Colonic mucosa (tissue), 4 donors: ENCODE data around the gene GREM1. TPM values are rescaled to one million over a fixed set of nuclear protein-coding genes. Genes with fewer than 3 reads are reported as not detected.

Experiments used
- DNase-seq: peaks from one replicate; pipeline ENCODE4 v3.0.0-alpha.2; 2020
- H3K27ac ChIP-seq: fragments of 200-600 bp; one replicate; pipeline ENCODE4 v1.8.0; 2021
- H3K27me3 ChIP-seq: fragments of 200-600 bp; one replicate; pipeline ENCODE4 v1.8.0; 2021
- H3K36me3 ChIP-seq: fragments of 200-600 bp; one replicate; pipeline ENCODE4 v1.8.0; 2021
- H3K4me1 ChIP-seq: fragments of 200-600 bp; one replicate; pipeline ENCODE4 v1.8.0; 2021; ENCODE audit warnings: mild to moderate bottlenecking
- H3K4me3 ChIP-seq: fragments of 200-600 bp; one replicate; pipeline ENCODE4 v1.8.0; 2021
- H3K9ac ChIP-seq, 2 donors: one replicate each; pipeline ENCODE4 v1.7.0; 2013; ENCODE audit warnings: control low read depth in 2 of 2, low read depth in 2 of 2, low read length in 2 of 2
- H3K9me3 ChIP-seq: fragments of 200-600 bp; one replicate; pipeline ENCODE4 v1.8.0; 2021
- CTCF ChIP-seq: fragments of 200-600 bp; IDR thresholded peaks from one replicate; pipeline ENCODE4 v1.8.0; 2022; ENCODE audit warnings: antibody characterized with exemption, mild to moderate bottlenecking
- intact Hi-C: fragments of 100-400 bp; cut with DNase I; formaldehyde crosslinking; loops from one replicate; pipeline ENCODE4 v1.14.1; 2022
- total RNA-seq, 2 donors: library from RNA; stranded (reverse); fragmentation: NEBNext Ultra II Directional in 1 of 2; extraction: Animal tissue kit (Norgen Biotek cat#: 25700) in 1 of 2; gene quantifications; one replicate each; pipeline ENCODE4 v1.2.1, GENCODE V29; 2021
- donor health status: healthy.
- donor health status: DM: no; HTN: no; CAD: no.
- donor health status: DM: no; HTN: no; CAD: no.

GREM1 gene
- total RNA-seq, 2 donors from 2014 or later = 18.9 to 39.3 TPM

GRCh38 chr15:32682977-32683630, 34.7 kb upstream of the GREM1 start:
- no peak overlapping the region for H3K4me3 ChIP-seq
- DNase-seq = no peak
- H3K9ac ChIP-seq = no peak overlapping the region
- H3K27ac ChIP-seq = no peak overlapping the region
- no peak for TF ChIP-seq CTCF
- no peaks in the 10 kb centered on the region for H3K36me3 ChIP-seq
- no peaks in the 10 kb centered on the region for H3K4me1 ChIP-seq
- H3K9me3 ChIP-seq = no peaks in the 10 kb centered on the region
- H3K27me3 ChIP-seq = no peaks in the 10 kb centered on the region
- intact Hi-C loops = no loop called here

- no peaks in the 10 kb centered on the region for H3K9me3 ChIP-seq
- no peak overlapping the region for H3K9ac ChIP-seq
- no peaks in the 10 kb centered on the region for H3K36me3 ChIP-seq
- no peaks in the 10 kb centered on the region for H3K4me1 ChIP-seq
- no peak for TF ChIP-seq CTCF
- no peaks in the 10 kb centered on the region for H3K27me3 ChIP-seq
- no peak for DNase-seq
- no peak overlapping the region for H3K27ac ChIP-seq
- no peak overlapping the region for H3K4me3 ChIP-seq
- intact Hi-C loops = no loop called here
Measured at GRCh38 chr15:32683906-32684584, 33.8 kb upstream of the GREM1 start.

DNA sequence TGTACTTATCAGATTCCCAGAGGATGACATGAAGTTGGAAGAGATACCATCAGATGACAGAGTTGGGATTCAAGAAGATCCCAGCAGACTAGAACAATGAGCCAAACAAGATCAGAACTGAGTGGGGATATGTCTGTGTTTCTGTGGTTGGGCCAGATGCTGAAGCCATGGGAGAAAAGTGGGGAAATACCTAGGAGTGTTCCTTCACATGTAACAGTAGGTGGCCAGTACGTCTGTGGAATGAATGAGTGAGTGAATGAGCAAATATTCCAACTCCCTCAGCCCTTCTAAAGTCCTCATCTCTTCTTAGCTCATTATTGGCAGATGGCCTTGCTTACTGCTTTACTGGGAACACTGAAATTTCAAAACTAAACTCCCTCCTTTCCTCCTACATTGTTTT, 32.2 kb upstream of the GREM1 start:
- no peaks in the 10 kb centered on the region for H3K4me1 ChIP-seq
- no peak overlapping the region for H3K4me3 ChIP-seq
- no peak overlapping the region for H3K9ac ChIP-seq
- intact Hi-C loops = no loop called here
- no peaks in the 10 kb centered on the region for H3K27me3 ChIP-seq
- H3K27ac ChIP-seq = no peak overlapping the region
- DNase-seq = no peak
- H3K9me3 ChIP-seq = no peaks in the 10 kb centered on the region
- TF ChIP-seq CTCF = no peak
- no peaks in the 10 kb centered on the region for H3K36me3 ChIP-seq

DNA sequence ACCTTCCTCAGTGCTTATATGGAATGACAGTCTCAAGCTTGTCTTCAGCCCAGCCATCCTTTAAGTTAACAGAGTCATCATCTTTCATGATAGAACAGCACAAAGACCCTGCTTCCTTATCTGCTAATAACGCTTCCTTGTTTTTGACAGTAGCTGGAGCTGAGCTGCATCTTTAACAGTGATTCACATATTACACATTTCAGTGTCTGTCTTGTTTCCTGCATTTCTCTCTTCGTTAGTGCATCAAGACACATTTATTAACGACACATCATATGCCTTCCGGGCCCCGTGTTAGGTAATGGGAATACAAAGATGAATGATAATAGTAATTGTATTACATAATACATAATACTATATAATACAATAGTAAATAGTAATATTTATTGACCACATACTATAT, 30.2 kb upstream of the GREM1 start:
- no peaks in the 10 kb centered on the region for H3K9me3 ChIP-seq
- H3K9ac ChIP-seq = no peak overlapping the region
- H3K36me3 ChIP-seq = no peaks in the 10 kb centered on the region
- TF ChIP-seq CTCF = no peak
- no peaks in the 10 kb centered on the region for H3K27me3 ChIP-seq
- intact Hi-C loops = no loop called here
- no peaks in the 10 kb centered on the region for H3K4me1 ChIP-seq
- no peak overlapping the region for H3K4me3 ChIP-seq
- no peak for DNase-seq
- no peak overlapping the region for H3K27ac ChIP-seq

DNA sequence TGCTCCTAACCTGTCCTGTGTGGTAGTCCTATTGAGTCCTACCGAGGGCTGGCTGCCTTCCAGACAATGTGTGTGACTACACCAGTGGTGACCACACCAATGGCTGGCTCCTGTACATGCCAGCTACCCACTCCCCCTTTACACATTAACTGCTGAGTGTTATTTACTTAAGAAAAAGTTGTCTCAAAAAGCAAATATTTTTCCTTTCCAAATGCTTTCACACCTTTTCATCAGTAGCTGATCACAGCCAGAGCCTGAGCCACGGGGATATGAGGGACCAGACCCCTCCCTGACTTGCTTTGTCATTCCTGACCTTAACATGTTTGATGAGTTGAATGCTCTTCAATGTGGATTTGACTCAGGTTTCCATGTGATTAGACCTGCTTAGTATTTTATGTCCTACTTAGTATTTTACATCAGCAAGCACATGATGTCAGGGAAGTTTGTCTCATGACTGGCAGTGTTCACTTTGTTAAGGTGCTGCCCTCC, 29.6 kb upstream of the GREM1 start:
- Histone ChIP-seq H3K4me3 (no peak overlapping the region), H3K9ac (no peak overlapping the region)

More for the DNA sequence above, 29.6 kb upstream of the GREM1 start:
- Histone ChIP-seq H3K36me3 (no peaks in the 10 kb centered on the region), H3K27me3 (no peaks in the 10 kb centered on the region), H3K9me3 (no peaks in the 10 kb centered on the region), H3K27ac (no peak overlapping the region), H3K4me1 (no peaks in the 10 kb centered on the region)
- DNase-seq = peak; percentile 23
- no peak for TF ChIP-seq CTCF
- intact Hi-C loops = no loop called here
